GM08714 (cell line): ENCODE results near the gene SEMA4B.
"Not testable (repeated sequence)": the region's sequence is repeated elsewhere in the genome, so short reads cannot be mapped to it uniquely, and the experiment has no call there.

Experiments used
- H3K4me3 ChIP-seq: fragments of 200-500 bp; sonication (Bioruptor generic); 2 replicates; pipeline ENCODE4 v1.5.1; 2014; ENCODE audit warnings: mild to moderate bottlenecking, low read length, inconsistent platforms
- ZNF274 ChIP-seq: IDR thresholded peaks from 2 replicates; pipeline ENCODE4 v1.6.1; 2012; ENCODE audit warnings: mild to moderate bottlenecking, low read depth, low read length

The SEMA4B gene

DNA sequence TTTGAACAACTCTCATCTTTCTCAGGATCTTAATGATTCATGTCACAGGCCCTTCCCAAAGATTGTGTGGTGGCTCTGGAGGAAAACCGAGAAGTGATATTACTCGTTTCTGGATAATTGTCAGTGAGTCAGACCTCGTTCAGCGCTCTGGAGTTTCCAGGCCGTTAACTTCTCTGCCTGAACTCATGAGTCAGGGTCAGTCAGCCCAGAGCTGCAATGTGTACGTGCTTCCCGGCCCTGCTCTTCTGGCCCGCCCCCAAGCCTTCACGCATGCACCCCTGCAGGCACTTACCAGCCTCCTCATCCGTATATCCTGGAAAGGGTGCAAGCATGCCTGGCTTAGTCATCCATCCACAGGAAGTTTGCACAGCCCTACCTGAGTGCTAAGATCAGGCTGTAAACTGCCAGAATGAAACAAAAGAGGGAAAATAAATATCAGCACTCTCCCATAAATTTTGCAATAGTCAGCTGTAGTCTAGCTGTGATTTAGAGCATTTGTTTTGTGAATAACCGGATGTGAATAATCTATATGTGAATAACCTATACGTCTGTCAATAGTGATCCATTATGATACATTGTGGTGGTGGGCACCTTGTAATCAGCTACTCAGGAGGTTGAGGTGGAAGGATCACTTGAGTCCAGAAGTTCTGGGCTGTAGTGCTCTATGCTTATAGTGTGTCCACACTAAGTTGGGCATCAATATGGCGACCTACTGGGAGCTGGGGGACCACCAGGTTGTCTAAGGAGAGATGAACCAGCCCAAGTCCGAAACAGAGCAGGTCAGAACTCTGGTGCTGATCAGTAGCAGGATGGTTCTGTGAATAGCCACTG lies 35.3 kb upstream of the SEMA4B start:
- H3K4me3 ChIP-seq = no peak overlapping the region
- TF ChIP-seq ZNF274 = no peak

DNA sequence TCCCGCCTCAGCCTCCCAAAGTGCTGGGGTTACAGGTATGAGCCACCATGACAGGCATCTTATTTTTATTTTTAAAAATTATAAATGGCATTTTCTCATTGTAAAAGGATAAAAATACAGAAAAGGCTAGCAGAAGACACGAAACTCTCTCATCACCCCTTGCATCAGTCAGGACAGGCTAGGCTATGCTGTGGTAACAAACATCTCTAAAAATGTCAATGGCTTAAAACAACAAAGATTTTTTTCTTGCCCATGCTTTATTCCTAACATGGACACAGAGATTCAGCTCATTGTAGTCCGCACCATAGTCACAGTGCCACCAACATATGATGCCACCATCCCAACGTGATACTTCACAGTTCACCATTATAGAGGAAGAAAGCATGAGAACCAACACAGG lies 34.0 kb upstream of the SEMA4B start:
- no peak overlapping the region for H3K4me3 ChIP-seq
- no peak for TF ChIP-seq ZNF274

DNA sequence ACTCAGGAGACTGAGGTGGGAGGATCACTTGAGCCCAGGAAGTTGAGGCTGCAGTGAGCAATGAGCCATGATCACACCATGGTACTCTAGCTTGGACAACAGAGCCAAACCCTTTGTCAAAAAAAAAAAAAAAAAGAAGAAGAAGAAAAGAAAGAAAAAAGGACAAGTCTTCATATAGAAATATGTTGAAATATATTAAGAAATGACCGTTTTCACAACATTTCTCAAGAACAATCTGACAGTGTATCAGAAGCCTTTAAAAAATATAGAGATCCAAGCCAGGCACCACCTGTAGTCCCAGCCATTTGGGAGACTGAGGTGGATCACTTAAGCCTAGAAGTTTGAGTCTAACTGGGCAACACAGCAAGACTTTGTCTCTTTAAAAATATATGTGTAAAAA lies 29.5 kb upstream of the SEMA4B start:
- TF ChIP-seq ZNF274 = no peak
- no peak overlapping the region for H3K4me3 ChIP-seq

- no peak for TF ChIP-seq ZNF274
- H3K4me3 ChIP-seq = no peak overlapping the region
Observed at GRCh38 chr15:90173372-90173771, 27.8 kb upstream of the SEMA4B start.

- TF ChIP-seq ZNF274 = no peak
- no peak overlapping the region for H3K4me3 ChIP-seq
Observed at GRCh38 chr15:90174140-90174875, 26.8 kb upstream of the SEMA4B start.

GRCh38 chr15:90177012-90177411 lies 24.1 kb upstream of the SEMA4B start:
- no peak for TF ChIP-seq ZNF274
- H3K4me3 ChIP-seq = no peak overlapping the region

DNA sequence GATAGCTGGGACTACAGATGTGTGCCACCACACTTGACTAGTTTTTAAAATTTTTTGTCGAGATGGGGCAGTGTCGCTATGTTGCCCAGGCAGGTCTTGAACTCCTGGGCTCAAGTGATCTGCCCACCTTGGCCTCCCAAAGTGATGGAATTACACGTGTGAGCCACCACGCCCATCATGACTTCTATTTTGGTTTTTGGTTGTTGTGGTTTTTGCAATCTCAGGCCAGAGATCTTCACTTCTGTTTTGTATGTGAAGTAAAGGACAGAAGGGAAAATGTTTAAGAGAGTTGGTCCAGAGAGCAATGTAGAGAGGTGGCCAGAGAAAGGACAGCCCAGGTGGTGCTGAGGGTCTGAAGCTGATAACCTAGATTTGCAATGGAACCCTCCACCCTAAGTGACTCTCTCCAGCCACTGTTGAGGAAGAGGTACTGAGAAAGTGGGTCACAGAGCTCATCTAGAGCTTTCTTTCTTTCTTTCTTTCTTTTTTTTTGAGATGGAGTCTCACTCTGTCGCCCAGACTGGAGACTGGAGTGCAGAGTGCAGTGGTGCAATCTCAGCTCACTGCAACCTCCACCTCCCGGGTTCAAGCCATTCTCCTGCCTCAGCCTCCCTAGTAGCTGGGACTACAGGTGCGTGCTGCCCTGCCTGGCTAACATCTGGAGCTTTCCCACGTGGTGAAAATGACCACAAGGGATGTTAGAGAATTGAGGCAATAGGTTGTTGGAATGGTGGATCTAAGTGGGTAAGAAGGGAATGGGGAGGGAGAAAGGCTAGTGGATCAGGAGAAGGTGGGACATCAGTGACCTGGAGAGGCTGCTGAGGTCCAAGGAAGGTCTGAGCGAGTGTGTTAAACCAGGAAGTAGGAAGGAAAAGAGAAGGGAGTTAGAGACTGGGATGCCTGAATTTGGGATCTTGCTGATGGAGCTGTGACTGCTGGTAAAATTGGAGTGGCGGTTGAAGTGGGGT lies 22.4 kb upstream of the SEMA4B start:
- no peak for TF ChIP-seq ZNF274
- no peak overlapping the region for H3K4me3 ChIP-seq

DNA sequence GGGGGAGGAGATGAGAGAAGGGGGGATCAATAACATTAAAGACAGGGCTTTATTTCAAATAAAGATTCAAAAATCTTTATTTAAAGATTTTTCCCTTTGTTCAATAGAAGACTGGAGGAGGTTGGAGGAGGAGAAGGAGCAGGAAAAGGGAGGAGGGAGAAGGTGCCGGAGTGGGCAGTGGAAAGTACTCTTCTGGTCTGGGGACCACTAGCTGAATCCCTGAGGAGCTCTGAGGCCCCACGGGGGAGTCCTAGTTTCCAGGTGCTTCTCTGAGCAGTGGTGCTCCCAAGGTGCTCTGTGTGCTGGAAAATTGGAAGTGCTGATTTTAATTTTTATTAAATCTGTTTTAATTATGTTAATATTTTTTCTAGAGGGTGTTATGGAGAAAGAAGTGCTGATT lies 19.4 kb upstream of the SEMA4B start:
- TF ChIP-seq ZNF274 = no peak
- H3K4me3 ChIP-seq = no peak overlapping the region

DNA sequence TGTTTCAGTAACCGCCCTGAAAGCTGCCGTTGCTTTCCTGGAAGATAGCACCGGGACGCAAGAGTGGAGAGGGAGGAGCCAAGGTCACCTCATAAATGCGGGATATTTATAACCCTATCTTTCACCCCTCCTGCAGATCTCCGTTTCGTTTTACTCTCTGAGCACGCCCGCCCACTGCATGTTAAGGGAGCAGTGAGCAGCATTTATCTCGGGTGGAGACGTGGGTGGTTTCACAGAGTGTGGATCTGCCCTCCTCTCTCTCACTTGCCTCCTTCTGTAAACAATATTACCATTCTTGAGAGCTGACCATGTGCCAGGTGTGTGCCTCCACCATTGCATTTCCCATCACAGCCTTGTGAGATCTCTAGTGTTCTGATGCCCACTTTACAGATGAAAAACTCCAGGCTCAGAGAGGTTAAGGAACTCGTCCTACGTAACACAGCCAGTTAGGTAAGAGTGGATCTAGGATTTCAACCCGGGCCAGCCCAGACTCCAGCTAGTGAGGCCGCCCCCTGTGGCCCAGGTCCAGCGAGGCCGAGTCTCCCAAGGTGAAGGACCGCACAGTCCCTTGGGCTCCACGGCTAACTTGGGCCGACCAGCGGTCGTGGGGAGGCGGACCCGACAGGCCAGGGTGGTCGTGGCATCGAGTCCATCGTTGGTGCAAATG lies 16.9 kb upstream of the SEMA4B start:
- TF ChIP-seq ZNF274 = no peak
- peak overlapping the region; percentile 51; the same call in 1 of the 2 replicates for H3K4me3 ChIP-seq

DNA sequence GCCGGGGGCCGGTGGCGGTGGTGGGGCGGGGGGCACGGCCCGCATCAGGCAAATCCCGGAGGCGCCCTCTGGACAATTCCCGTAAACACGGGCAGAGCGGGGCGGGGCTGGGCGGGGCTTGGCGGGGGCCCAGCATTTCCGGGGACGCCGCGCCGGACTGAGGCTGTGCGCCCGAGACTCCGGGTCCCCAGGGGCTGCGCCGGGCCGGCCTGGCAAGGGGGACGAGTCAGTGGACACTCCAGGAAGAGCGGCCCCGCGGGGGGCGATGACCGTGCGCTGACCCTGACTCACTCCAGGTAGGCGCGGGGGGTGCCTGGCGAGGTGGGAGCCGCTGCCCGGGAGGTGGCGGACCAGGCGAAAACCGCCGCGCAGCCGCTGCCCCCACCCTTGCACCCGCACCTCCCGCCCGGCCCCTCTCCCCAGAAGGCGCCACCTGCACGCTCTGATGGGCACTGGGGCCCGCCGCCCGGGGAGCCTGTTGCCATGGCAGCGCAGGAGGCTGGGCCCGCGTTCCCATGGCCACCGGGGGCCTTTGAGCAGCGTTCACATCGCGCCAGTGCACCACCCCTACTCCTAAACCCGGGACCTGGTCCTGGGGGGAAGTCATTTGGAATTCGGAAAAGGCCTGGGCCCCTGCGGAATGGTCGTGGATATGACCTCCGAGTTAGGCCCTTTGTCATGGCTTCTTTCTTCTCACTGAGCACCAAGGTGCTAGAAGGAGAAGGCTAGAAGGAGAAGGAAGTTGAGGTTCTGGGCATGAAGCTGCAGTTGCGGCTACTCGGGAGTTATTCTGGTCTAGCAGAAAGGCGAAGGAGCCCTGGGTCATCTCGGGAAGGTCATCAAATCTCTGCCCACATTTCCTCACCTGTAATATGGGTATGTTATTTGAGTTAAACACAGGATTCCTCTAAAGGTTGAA lies 16.1 kb upstream of the SEMA4B start:
- no peak for TF ChIP-seq ZNF274
- peak overlapping the region; percentile 51 for H3K4me3 ChIP-seq

DNA sequence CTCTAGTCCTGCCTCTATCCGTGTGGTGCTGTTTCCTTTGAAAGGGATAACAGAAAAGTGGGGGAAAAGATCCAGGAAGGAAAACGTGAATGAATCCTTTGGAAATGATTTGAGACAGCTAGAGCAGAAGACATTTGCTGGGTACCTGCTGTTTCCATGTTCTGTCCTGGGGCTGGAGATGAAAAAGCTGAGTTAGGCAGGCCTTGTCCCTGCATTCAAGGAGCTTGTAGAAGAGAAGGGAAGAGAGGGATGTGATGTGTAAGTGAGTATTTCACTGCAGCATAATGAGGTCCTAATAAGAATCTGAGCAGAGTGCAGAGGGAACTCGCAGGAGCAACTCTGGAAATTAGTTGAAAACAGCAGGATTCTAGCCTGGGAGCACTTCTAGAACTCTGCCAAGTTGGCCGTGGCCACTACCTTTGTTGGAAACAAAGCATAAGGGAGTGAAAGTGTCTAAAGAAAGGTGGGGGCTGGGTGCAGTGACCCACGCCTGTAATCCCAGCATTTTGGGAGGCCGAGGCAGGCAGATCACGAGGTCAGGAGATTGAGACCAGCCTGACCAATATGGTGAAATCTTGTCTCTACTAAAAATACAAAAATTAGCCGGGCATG lies 13.8 kb upstream of the SEMA4B start:
- no peak overlapping the region for H3K4me3 ChIP-seq
- TF ChIP-seq ZNF274 = no peak

DNA sequence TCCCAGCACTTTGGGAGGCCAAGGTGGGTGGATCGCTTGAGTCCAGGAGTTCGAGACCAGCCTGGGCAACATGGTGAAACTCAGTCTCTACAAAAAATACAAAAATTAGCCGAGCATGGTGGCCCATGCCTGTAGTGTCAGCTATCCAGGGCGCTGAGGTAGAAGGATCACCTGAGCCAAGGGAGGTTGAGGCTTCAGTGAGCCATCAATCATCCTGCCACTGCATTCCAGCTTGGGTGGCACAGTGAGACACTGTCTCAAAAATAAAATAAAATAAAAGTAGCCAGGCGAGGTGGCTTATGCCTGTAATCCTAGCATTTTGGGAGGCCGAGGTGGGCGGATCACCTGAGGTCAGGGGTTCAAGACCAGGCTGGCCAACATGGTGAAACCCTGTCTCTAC lies 13.1 kb upstream of the SEMA4B start:
- not testable (repeated sequence) for H3K4me3 ChIP-seq
